Neural progenitor cell (in vitro differentiated cells): ENCODE data around the gene LRRC36. TPM values are rescaled to one million over a fixed set of nuclear protein-coding genes. Genes with fewer than 3 reads are reported as not detected.

Experiments used
- DNase-seq: peaks from one replicate; pipeline ENCODE4 v3.0.0-alpha.2; 2016; ENCODE audit warnings: low spot score
- H2AFZ ChIP-seq: fragments of 200-600 bp; sonication (generic); replicated peaks from 2 replicates; pipeline ENCODE4 v1.6.1; 2016; ENCODE audit warnings: antibody characterized with exemption
- H3F3A ChIP-seq: fragments of 200-600 bp; sonication (generic); 2 replicates; pipeline ENCODE4 v1.6.1; 2016; ENCODE audit warnings: antibody characterized with exemption, low read depth
- H3K27ac ChIP-seq: fragments of 200-600 bp; sonication (generic); 2 replicates; pipeline ENCODE4 v1.5.1; 2016; ENCODE audit warnings: mild to moderate bottlenecking
- H3K27me3 ChIP-seq: fragments of 200-600 bp; sonication (generic); 2 replicates; pipeline ENCODE4 v1.6.1; 2016; ENCODE audit warnings: mild to moderate bottlenecking, moderate library complexity
- H3K36me3 ChIP-seq: fragments of 200-600 bp; sonication (generic); 2 replicates; pipeline ENCODE4 v1.5.1; 2016
- H3K4me1 ChIP-seq: fragments of 200-600 bp; sonication (generic); 2 replicates; pipeline ENCODE4 v1.6.1; 2016; ENCODE audit warnings: mixed run types
- H3K4me2 ChIP-seq: fragments of 200-600 bp; sonication (generic); 2 replicates; pipeline ENCODE4 v1.6.1; 2016
- H3K4me3 ChIP-seq: fragments of 200-600 bp; sonication (generic); 2 replicates; pipeline ENCODE4 v1.5.1; 2016
- H3K79me2 ChIP-seq: fragments of 200-600 bp; sonication (generic); 2 replicates; pipeline ENCODE4 v1.6.1; 2016; ENCODE audit warnings: low read depth
- H3K9ac ChIP-seq: fragments of 200-600 bp; sonication (generic); 2 replicates; pipeline ENCODE4 v1.6.1; 2016
- H3K9me3 ChIP-seq: fragments of 200-600 bp; sonication (generic); 2 replicates; pipeline ENCODE4 v1.5.1; 2016; ENCODE audit warnings: low read depth
- H4K20me1 ChIP-seq: fragments of 200-600 bp; sonication (generic); 2 replicates; pipeline ENCODE4 v1.6.1; 2016; ENCODE audit warnings: low read depth
- H3K27ac Mint-ChIP-seq: 3 replicates; pipeline ENCODE4 v1.8.0; 2021; ENCODE audit warnings: mixed read lengths
- H3K27me3 Mint-ChIP-seq: 2 replicates; pipeline ENCODE4 v1.8.0; 2022; ENCODE audit warnings: low read depth, mild to moderate bottlenecking, inconsistent platforms, moderate library complexity, mixed read lengths; ENCODE audit not compliant: insufficient read depth
- H3K36me3 Mint-ChIP-seq: 3 replicates; pipeline ENCODE4 v1.8.0; 2021; ENCODE audit warnings: mixed read lengths
- H3K4me1 Mint-ChIP-seq: 3 replicates; pipeline ENCODE4 v1.8.0; 2021; ENCODE audit warnings: mixed read lengths
- H3K4me3 Mint-ChIP-seq: 3 replicates; pipeline ENCODE4 v1.8.0; 2021; ENCODE audit warnings: mild to moderate bottlenecking, moderate library complexity, mixed read lengths
- H3K9me3 Mint-ChIP-seq: 3 replicates; pipeline ENCODE4 v1.8.0; 2020; ENCODE audit warnings: mixed read lengths
- CTCF ChIP-seq: fragments of 200-600 bp; sonication (generic); IDR thresholded peaks from 2 replicates; pipeline ENCODE4 v1.5.1; 2017; ENCODE audit warnings: antibody characterized with exemption, mild to moderate bottlenecking
- EZH2 ChIP-seq: fragments of 200-600 bp; sonication (generic); IDR thresholded peaks from 2 replicates; pipeline ENCODE4 v1.6.1; 2017; ENCODE audit warnings: antibody characterized with exemption, mild to moderate bottlenecking, moderate library complexity
- EZH2phosphoT487 ChIP-seq: fragments of 200-600 bp; sonication (generic); IDR thresholded peaks from 2 replicates; pipeline ENCODE4 v1.6.1; 2017; ENCODE audit warnings: antibody characterized with exemption
- total RNA-seq: library from RNA; depleted of rRNA; stranded (reverse); fragments of >200 nt; gene quantifications from 2 replicates; pipeline ENCODE4 v1.2.3, GENCODE V29; 2015; ENCODE audit warnings: low replicate concordance

The LRRC36 gene
- total RNA-seq, 1 donor from 2014 or later: not detected

- Mint-ChIP-seq H3K4me3 (no peak overlapping the region), H3K27me3 (peaks cover 3% of the 10 kb centered on the region), H3K27ac (no peak overlapping the region), H3K4me1 (peaks cover 8% of the 10 kb centered on the region), H3K9me3 (no peaks in the 10 kb centered on the region), H3K36me3 (no peaks in the 10 kb centered on the region)
- Histone ChIP-seq H3K4me2 (no peak overlapping the region), H4K20me1 (no peaks in the 10 kb centered on the region), H3K4me3 (no peak overlapping the region), H3K9ac (no peak overlapping the region), H3K27ac (no peak overlapping the region), H3K36me3 (no peaks in the 10 kb centered on the region), H3K27me3 (peaks cover 44% of the 10 kb centered on the region), H3F3A (no peaks in the 10 kb centered on the region), H3K4me1 (no peaks in the 10 kb centered on the region), H2AFZ (no peak overlapping the region), H3K79me2 (no peaks in the 10 kb centered on the region), H3K9me3 (no peaks in the 10 kb centered on the region)
- DNase-seq: no peak
- TF ChIP-seq CTCF (no peak), EZH2phosphoT487 (no peak), EZH2 (no peak)
Observed at GRCh38 chr16:67317853-67318252, 8.8 kb upstream of the LRRC36 start.

DNA sequence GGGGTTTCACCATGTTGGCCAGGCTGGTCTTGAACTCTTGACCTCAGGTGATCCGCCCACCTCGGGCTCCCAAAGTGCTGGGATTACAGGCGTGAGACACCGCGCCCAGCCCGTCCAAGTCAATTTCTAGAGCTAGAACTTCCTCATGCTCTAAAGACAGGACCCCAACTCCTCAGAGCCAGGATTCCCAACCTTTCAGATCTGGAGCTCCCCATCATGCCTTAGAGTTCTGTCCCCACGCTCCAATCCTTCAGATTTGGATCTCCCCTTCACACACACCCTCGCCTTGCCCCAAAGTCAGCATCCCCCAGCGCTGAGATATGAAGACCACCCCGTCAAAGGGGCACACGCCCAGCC is 522 bp upstream of the LRRC36 start:
- H3K9ac ChIP-seq: peak overlapping the region; percentile 34
- H3K79me2 ChIP-seq: no peaks in the 10 kb centered on the region
- peak overlapping the region; percentile 66 for H3K4me3 ChIP-seq
- no peaks in the 10 kb centered on the region for H3K9me3 Mint-ChIP-seq
- no peaks in the 10 kb centered on the region for H3K4me1 ChIP-seq
- H2AFZ ChIP-seq: peak overlapping the region; percentile 99
- H3K4me2 ChIP-seq: peak overlapping the region; percentile 83
- no peaks in the 10 kb centered on the region for H3K9me3 ChIP-seq
- H3K27ac Mint-ChIP-seq: no peak overlapping the region
- H4K20me1 ChIP-seq: no peaks in the 10 kb centered on the region
- peaks cover 76% of the 10 kb centered on the region for H3K27me3 ChIP-seq
- H3K4me3 Mint-ChIP-seq: peak overlapping the region; percentile 86
- H3K36me3 Mint-ChIP-seq: no peaks in the 10 kb centered on the region
- H3K36me3 ChIP-seq: no peaks in the 10 kb centered on the region
- TF ChIP-seq EZH2 (no peak), EZH2phosphoT487 (no peak), CTCF (no peak)
- H3K4me1 Mint-ChIP-seq: peaks cover 4% of the 10 kb centered on the region
- H3K27ac ChIP-seq: no peak overlapping the region
- H3F3A ChIP-seq: peaks cover 20% of the 10 kb centered on the region
- peaks cover 16% of the 10 kb centered on the region for H3K27me3 Mint-ChIP-seq
- no peak for DNase-seq

- DNase-seq: no peak
- Histone ChIP-seq H3K9me3 (no peaks in the 10 kb centered on the region), H2AFZ (no peak overlapping the region), H3K4me2 (no peak overlapping the region), H3K4me3 (no peak overlapping the region), H3K9ac (no peak overlapping the region), H3K79me2 (no peaks in the 10 kb centered on the region), H3K4me1 (no peaks in the 10 kb centered on the region), H3K36me3 (no peaks in the 10 kb centered on the region), H3K27ac (no peak overlapping the region), H3F3A (peaks cover 20% of the 10 kb centered on the region), H3K27me3 (peaks cover 60% of the 10 kb centered on the region), H4K20me1 (no peaks in the 10 kb centered on the region)
- Mint-ChIP-seq H3K27ac (no peak overlapping the region), H3K4me1 (peaks cover 4% of the 10 kb centered on the region), H3K27me3 (peaks cover 14% of the 10 kb centered on the region), H3K4me3 (no peak overlapping the region), H3K36me3 (no peaks in the 10 kb centered on the region), H3K9me3 (no peaks in the 10 kb centered on the region)
- TF ChIP-seq EZH2 (no peak), CTCF (no peak), EZH2phosphoT487 (no peak)
Observed at GRCh38 chr16:67327743-67328142, 1.1 kb downstream of the LRRC36 start.
